HepG2 (cell line): Measurements from ENCODE around the gene MTA3. TPM values are rescaled to one million over a fixed set of nuclear protein-coding genes. Genes with fewer than 3 reads are reported as not detected.

Experiments used
- ATAC-seq: fragments of 200-7000 bp; cut with Tn5 transposase; 3 replicates; pipeline ENCODE4 v1.9.1; 2020; ENCODE audit warnings: mild to moderate bottlenecking, moderate library complexity
- BruUV-seq: library from RNA; stranded (reverse); fragments of 400-500 nt; replicated peaks from 2 replicates; lab custom pipeline; 2021; lab: Mats Ljungman, UMichigan
- CTCF ChIA-PET: fragments of 300-600 bp; formaldehyde crosslinking; extraction: SDS; loops from one replicate; lab custom pipeline; 2021; ENCODE audit warnings: low total read pairs, inconsistent platforms, low intra/inter-chr PET ratio; lab: Yijun Ruan, JAX
- POLR2A ChIA-PET: fragments of 350-600 bp; sonication (Branson Sonifier 250); formaldehyde crosslinking; loops from one replicate; lab custom pipeline; 2020; ENCODE audit warnings: antibody characterized with exemption, inconsistent platforms; lab: Yijun Ruan, JAX
- DNase-seq: peaks from one replicate; pipeline ENCODE4 v3.0.0-alpha.2; 2015; ENCODE audit warnings: low spot score
- FAIRE-seq: peaks from 3 replicates; lab custom pipeline; 2011; peaks lifted over from hg19 to GRCh38; lab: Jason Lieb, UNC
- H2AFZ ChIP-seq: one replicate; pipeline ENCODE4 v1.6.1; 2011; ENCODE audit warnings: low read length, inconsistent platforms
- H3K27ac ChIP-seq: fragments of 300-600 bp; 3 replicates; pipeline ENCODE4 v1.8.0; 2011; ENCODE audit warnings: mixed run types, mild to moderate bottlenecking, mixed read lengths, low read length, inconsistent platforms; ENCODE audit not compliant: insufficient read depth; ENCODE audit errors: extremely low read length
- H3K27me3 ChIP-seq, 2 experiments: fragments of 200-600 bp in 1 of 2; 2 replicates in 1 of 2; 3 replicates in 1 of 2; pipeline versions ENCODE4 v1.6.0 to v1.8.0; 2011; ENCODE audit warnings: low read length in 2 of 2, mild to moderate bottlenecking in 2 of 2, moderate library complexity in 2 of 2, inconsistent platforms in 1 of 2; ENCODE audit not compliant: insufficient read depth in 2 of 2, control insufficient read depth in 1 of 2
- H3K36me3 ChIP-seq, 2 experiments: fragments of 200-600 bp in 1 of 2; replicated peaks in 1 of 2; 2 replicates in 1 of 2; 3 replicates in 1 of 2; pipeline versions ENCODE4 v1.5.1 to v1.8.0; 2011; ENCODE audit warnings: low read length in 2 of 2, inconsistent platforms in 1 of 2; ENCODE audit not compliant: insufficient read depth in 2 of 2, control insufficient read depth in 1 of 2
- H3K4me1 ChIP-seq: 2 replicates; pipeline ENCODE4 v1.5.1; 2012; ENCODE audit warnings: low read length, inconsistent platforms; ENCODE audit not compliant: insufficient read depth
- H3K4me2 ChIP-seq: 2 replicates; pipeline ENCODE4 v1.6.0; 2011; ENCODE audit warnings: low read depth, low read length, inconsistent platforms
- H3K4me3 ChIP-seq, 3 experiments: fragments of 200-600 bp in 1 of 3; sonication (generic), shearing (Covaris generic) in 1 of 3; replicated peaks in 1 of 3; 2 replicates each; pipeline ENCODE4 v1.5.1; 2011 to 2016; ENCODE audit warnings: low read length in 3 of 3, inconsistent platforms in 2 of 3, low read depth in 2 of 3, mild to moderate bottlenecking in 2 of 3, control low read depth in 1 of 3, mixed read lengths in 1 of 3; ENCODE audit not compliant: insufficient read depth in 1 of 3
- H3K79me2 ChIP-seq: one replicate; pipeline ENCODE4 v1.6.1; 2011; ENCODE audit warnings: low read length, inconsistent platforms; ENCODE audit not compliant: insufficient read depth
- H3K9ac ChIP-seq: 2 replicates; pipeline ENCODE4 v1.6.0; 2011; ENCODE audit warnings: mild to moderate bottlenecking, low read depth, low read length, inconsistent platforms; ENCODE audit not compliant: insufficient read depth
- H3K9me3 ChIP-seq: 2 replicates; pipeline ENCODE4 v1.5.1; 2012; ENCODE audit warnings: mild to moderate bottlenecking, low read length
- H4K20me1 ChIP-seq: 2 replicates; pipeline ENCODE4 v1.6.0; 2011; ENCODE audit warnings: inconsistent platforms, mild to moderate bottlenecking, low read length, moderate library complexity; ENCODE audit not compliant: insufficient read depth
- ASH2L ChIP-seq: fragments of 300-600, 200-600 bp; sonication (generic); IDR thresholded peaks from 2 replicates; pipeline ENCODE4 v1.7.0; 2017; ENCODE audit warnings: low read depth, mild to moderate bottlenecking, moderate library complexity, mixed read lengths, low read length; ENCODE audit not compliant: insufficient read length
- ATAD3A ChIP-seq: sonication (generic); formaldehyde crosslinking; IDR thresholded peaks from 2 replicates; pipeline ENCODE4 v1.4.0; 2020; ENCODE audit warnings: missing genetic modification reagents
- KDM6A ChIP-seq: IDR thresholded peaks from 2 replicates; pipeline ENCODE4 v1.6.1; 2016; ENCODE audit warnings: low read depth
- MIER2 ChIP-seq: IDR thresholded peaks from 2 replicates; pipeline ENCODE4 v1.6.1; 2016; ENCODE audit warnings: missing biosample characterization, missing genetic modification reagents
- NFRKB ChIP-seq: fragments of 450-650 bp; IDR thresholded peaks from 2 replicates; pipeline ENCODE4 v1.6.1; 2017
- RBM22 ChIP-seq: fragments of 200-400 bp; formaldehyde crosslinking; optimal IDR thresholded peaks from 2 replicates; pipeline ENCODE3; 2017; ENCODE audit warnings: mild to moderate bottlenecking, low read length, moderate library complexity
- SAFB2 ChIP-seq: sonication (generic); formaldehyde crosslinking; IDR thresholded peaks from 2 replicates; pipeline ENCODE4 v1.5.1; 2020; ENCODE audit warnings: missing genetic modification reagents, low read depth, mild to moderate bottlenecking, borderline replicate concordance
- ZNF136 ChIP-seq: sonication (generic); formaldehyde crosslinking; IDR thresholded peaks from 2 replicates; pipeline ENCODE4 v1.8.1; 2022; ENCODE audit warnings: low read depth, mild to moderate bottlenecking, moderate library complexity, missing genetic modification reagents
- ZNF24 ChIP-seq: fragments of 450-650 bp; IDR thresholded peaks from 2 replicates; pipeline ENCODE4 v1.6.1; 2017; ENCODE audit warnings: antibody characterized with exemption, mild to moderate bottlenecking
- ZNF260 ChIP-seq: sonication (generic); formaldehyde crosslinking; IDR thresholded peaks from 2 replicates; pipeline ENCODE4 v1.4.0; 2020; ENCODE audit warnings: missing genetic modification reagents, low read depth, mild to moderate bottlenecking, borderline replicate concordance
- ZNF337 ChIP-seq: sonication (generic); formaldehyde crosslinking; IDR thresholded peaks from 2 replicates; pipeline ENCODE4 v1.5.1; 2020; ENCODE audit warnings: missing genetic modification reagents, low read depth, mild to moderate bottlenecking, borderline replicate concordance
- ZNF350 ChIP-seq: sonication (generic); formaldehyde crosslinking; IDR thresholded peaks from 2 replicates; pipeline ENCODE4 v1.4.0; 2020; ENCODE audit warnings: mild to moderate bottlenecking, low read depth, missing genetic modification reagents, borderline replicate concordance
- ZNF468 ChIP-seq: sonication (generic); formaldehyde crosslinking; IDR thresholded peaks from 2 replicates; pipeline ENCODE4 v1.8.0; 2022; ENCODE audit warnings: mild to moderate bottlenecking, moderate library complexity, missing genetic modification reagents
- ZNF556 ChIP-seq: sonication (generic); formaldehyde crosslinking; IDR thresholded peaks from 2 replicates; pipeline ENCODE4 v1.4.0; 2020; ENCODE audit warnings: mild to moderate bottlenecking, missing genetic modification reagents, borderline replicate concordance
- ZNF577 ChIP-seq: sonication (generic); formaldehyde crosslinking; IDR thresholded peaks from 2 replicates; pipeline ENCODE4 v1.4.0; 2020; ENCODE audit warnings: mild to moderate bottlenecking, low read depth, missing genetic modification reagents, borderline replicate concordance
- WGBS: methylation state at CpG from one replicate; pipeline ENCODE4 v1.1.6; 2017; ENCODE audit warnings: low lambda C conversion rate; 5-methylcytosine and 5-hydroxymethylcytosine counted together
- in situ Hi-C: cut with HindIII; loops from 2 replicates; pipeline ENCODE4 v1.10.0; 2017; ENCODE audit warnings: low pct_unique_long_range_greater_than_20kb; ENCODE audit not compliant: extremely low pct_ligation_motif_present
- intact Hi-C: fragments of 100-400 bp; cut with micrococcal nuclease; formaldehyde crosslinking; loops from one replicate; pipeline ENCODE4 v1.10.0; 2022; ENCODE audit not compliant: unreplicated experiment
- polyA plus RNA-seq, 8 experiments: library from polyadenylated mRNA; depleted of rRNA in 3 of 8; stranded (reverse) in 7 of 8; unstranded in 1 of 8; fragments of >200 nt; fragmentation: Illumina TruSeq in 4 of 8; extraction: Trizol in 4 of 8; gene quantifications; 2 replicates each; pipeline versions ENCODE4 v1.2.1 to v1.2.3, GENCODE V29; 2011 to 2016; ENCODE audit warnings: low read depth in 4 of 8, missing spikeins in 1 of 8, mixed read lengths in 1 of 8; ENCODE audit not compliant: insufficient read depth in 1 of 8
- total RNA-seq, 5 experiments: library from RNA; depleted of rRNA; stranded (reverse); fragments of >200 nt; fragmentation: Illumina TruSeq; extraction: Trizol; gene quantifications; 2 replicates each; pipeline ENCODE4 v1.2.3, GENCODE V29; 2016; ENCODE audit warnings: low read depth in 1 of 5
- TF ChIP-seq, protein P1 (sequence below): sonication (generic); formaldehyde crosslinking; IDR thresholded peaks from 2 replicates; pipeline ENCODE4 v1.4.0; 2020; ENCODE audit warnings: missing genetic modification reagents
- TF ChIP-seq, protein P2 (sequence below): sonication (generic); formaldehyde crosslinking; IDR thresholded peaks from 2 replicates; pipeline ENCODE4 v1.9.0; 2022; ENCODE audit warnings: low read depth, missing genetic modification reagents
- TF ChIP-seq, protein P3 (sequence below): IDR thresholded peaks from 2 replicates; pipeline ENCODE4 v1.6.1; 2016; ENCODE audit warnings: low read depth

MTA3 gene
- total and polyA plus RNA-seq, 2 of the 13 experiments (the other 11 are each of a cell fraction or from before 2014, with no cell fraction given): 48.8 to 77.8 TPM

DNA sequence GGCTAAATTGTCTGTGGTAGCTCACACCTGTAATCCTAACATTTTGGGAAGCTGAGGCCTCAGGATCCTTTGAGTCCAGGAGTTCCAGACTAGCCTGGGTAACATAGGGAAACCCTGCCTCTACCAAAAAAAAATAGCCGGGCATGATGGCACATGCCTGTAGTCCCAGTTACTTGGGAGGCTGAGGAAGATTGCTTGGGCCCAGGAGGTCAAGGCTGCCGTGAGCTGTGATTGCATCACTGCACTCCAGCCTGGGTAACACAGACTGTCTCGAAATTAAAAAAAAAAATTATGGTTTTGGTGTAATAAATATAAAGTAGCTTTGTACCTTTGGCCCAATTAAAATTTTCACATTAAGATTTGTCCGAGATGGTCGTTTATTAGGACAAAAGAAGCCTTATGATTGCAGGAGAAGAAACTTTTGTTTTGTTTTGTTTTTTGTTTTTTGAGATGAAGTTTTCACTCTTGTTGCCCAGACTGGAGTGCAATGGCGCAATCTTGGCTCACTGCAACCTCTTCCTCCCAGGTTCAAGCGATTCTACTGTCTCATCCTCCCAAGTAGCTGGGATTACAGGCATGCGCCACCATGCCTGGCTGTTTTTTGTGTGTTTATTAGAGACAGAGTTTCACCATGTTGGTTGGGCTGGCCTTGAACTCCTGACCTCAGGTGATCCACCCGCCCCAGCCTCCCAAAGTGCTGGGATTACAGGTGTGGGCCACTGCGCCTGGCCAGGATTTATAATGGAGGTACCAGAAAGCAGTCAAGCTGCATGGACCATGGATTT is 4.1 kb downstream of the MTA3 start:
- peaks cover 38% of the 10 kb centered on the region for H3K79me2 ChIP-seq
- no peak overlapping the region for H3K9ac ChIP-seq
- intact Hi-C loops (no loop called here), in situ Hi-C loops (no loop called here)
- no peaks in the 10 kb centered on the region for H3K9me3 ChIP-seq
- no peaks in the 10 kb centered on the region; the same call in 1 of the 2 replicates for H4K20me1 ChIP-seq
- H3K27ac ChIP-seq: peak overlapping the region; percentile 5
- no peak overlapping the region for H2AFZ ChIP-seq
- no peaks in the 10 kb centered on the region; a peak in 1 of 5 replicates for H3K27me3 ChIP-seq
- ChIA-PET POLR2A (interaction anchor here (0.9 kb wide), 1 partner anchor 42 kb away, joined by 3 read pairs; no protein-coding TSS in a partner anchor), CTCF (no interaction called here)
- H3K4me1 ChIP-seq: peaks cover 37% of the 10 kb centered on the region
- FAIRE-seq (no peak), DNase-seq (no peak), ATAC-seq (no peak)
- BruUV-seq: no TSS peak
- no peak overlapping the region for H3K4me2 ChIP-seq
- 89% methylated on average over 10 of the region's 10 CpGs for WGBS
- peaks cover 9 to 30% of the 10 kb centered on the region in 2 experiments; a peak in 4 of 5 replicates for H3K36me3 ChIP-seq
- no peak overlapping the region for H3K4me3 ChIP-seq
- TF ChIP-seq NFRKB (no peak), ZNF577 (CRISPR knock-in tag) (no peak), ZNF260 (CRISPR knock-in tag) (no peak), ZNF468 (CRISPR knock-in tag) (no peak), ZNF136 (CRISPR knock-in tag) (no peak), RBM22 (no peak), ATAD3A (CRISPR knock-in tag) (no peak), SAFB2 (CRISPR knock-in tag) (no peak), KDM6A (CRISPR knock-in tag) (no peak), ZNF350 (CRISPR knock-in tag) (no peak), ZNF337 (CRISPR knock-in tag) (no peak), MIER2 (no peak), ZNF24 (no peak), ASH2L (no peak), ZNF556 (CRISPR knock-in tag) (no peak)
- TF ChIP-seq, protein P1, sequence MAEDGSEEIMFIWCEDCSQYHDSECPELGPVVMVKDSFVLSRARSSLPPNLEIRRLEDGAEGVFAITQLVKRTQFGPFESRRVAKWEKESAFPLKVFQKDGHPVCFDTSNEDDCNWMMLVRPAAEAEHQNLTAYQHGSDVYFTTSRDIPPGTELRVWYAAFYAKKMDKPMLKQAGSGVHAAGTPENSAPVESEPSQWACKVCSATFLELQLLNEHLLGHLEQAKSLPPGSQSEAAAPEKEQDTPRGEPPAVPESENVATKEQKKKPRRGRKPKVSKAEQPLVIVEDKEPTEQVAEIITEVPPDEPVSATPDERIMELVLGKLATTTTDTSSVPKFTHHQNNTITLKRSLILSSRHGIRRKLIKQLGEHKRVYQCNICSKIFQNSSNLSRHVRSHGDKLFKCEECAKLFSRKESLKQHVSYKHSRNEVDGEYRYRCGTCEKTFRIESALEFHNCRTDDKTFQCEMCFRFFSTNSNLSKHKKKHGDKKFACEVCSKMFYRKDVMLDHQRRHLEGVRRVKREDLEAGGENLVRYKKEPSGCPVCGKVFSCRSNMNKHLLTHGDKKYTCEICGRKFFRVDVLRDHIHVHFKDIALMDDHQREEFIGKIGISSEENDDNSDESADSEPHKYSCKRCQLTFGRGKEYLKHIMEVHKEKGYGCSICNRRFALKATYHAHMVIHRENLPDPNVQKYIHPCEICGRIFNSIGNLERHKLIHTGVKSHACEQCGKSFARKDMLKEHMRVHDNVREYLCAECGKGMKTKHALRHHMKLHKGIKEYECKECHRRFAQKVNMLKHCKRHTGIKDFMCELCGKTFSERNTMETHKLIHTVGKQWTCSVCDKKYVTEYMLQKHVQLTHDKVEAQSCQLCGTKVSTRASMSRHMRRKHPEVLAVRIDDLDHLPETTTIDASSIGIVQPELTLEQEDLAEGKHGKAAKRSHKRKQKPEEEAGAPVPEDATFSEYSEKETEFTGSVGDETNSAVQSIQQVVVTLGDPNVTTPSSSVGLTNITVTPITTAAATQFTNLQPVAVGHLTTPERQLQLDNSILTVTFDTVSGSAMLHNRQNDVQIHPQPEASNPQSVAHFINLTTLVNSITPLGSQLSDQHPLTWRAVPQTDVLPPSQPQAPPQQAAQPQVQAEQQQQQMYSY: no peak
- TF ChIP-seq, protein P2, sequence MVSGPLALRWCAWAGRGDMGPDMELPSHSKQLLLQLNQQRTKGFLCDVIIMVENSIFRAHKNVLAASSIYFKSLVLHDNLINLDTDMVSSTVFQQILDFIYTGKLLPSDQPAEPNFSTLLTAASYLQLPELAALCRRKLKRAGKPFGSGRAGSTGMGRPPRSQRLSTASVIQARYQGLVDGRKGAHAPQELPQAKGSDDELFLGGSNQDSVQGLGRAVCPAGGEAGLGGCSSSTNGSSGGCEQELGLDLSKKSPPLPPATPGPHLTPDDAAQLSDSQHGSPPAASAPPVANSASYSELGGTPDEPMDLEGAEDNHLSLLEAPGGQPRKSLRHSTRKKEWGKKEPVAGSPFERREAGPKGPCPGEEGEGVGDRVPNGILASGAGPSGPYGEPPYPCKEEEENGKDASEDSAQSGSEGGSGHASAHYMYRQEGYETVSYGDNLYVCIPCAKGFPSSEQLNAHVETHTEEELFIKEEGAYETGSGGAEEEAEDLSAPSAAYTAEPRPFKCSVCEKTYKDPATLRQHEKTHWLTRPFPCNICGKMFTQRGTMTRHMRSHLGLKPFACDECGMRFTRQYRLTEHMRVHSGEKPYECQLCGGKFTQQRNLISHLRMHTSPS (CRISPR knock-in tag): no peak
- TF ChIP-seq, protein P3, sequence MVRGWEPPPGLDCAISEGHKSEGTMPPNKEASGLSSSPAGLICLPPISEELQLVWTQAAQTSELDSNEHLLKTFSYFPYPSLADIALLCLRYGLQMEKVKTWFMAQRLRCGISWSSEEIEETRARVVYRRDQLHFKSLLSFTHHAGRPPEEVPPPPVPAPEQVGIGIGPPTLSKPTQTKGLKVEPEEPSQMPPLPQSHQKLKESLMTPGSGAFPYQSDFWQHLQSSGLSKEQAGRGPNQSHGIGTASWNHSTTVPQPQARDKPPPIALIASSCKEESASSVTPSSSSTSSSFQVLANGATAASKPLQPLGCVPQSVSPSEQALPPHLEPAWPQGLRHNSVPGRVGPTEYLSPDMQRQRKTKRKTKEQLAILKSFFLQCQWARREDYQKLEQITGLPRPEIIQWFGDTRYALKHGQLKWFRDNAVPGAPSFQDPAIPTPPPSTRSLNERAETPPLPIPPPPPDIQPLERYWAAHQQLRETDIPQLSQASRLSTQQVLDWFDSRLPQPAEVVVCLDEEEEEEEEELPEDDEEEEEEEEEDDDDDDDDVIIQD (CRISPR knock-in tag): no peak
